PC-9 (cell line): Measurements from ENCODE around the gene BFSP1. TPM values are rescaled to one million over a fixed set of nuclear protein-coding genes. Genes with fewer than 3 reads are reported as not detected.

ENCODE experiments used
- BruUV-seq: library from RNA; stranded (reverse); fragments of 400-500 nt; replicated peaks from 2 replicates; lab custom pipeline; 2021; lab: Mats Ljungman, UMichigan
- CTCF ChIA-PET: fragments of 300-600 bp; sonication (Branson Sonifier 250); formaldehyde crosslinking; loops from one replicate; lab custom pipeline; 2022; ENCODE audit warnings: antibody characterized with exemption; lab: Charles Lee
- POLR2A ChIA-PET: fragments of 300-600 bp; sonication (Branson Sonifier 250); formaldehyde crosslinking; loops from one replicate; lab custom pipeline; 2022; ENCODE audit warnings: antibody characterized with exemption; ENCODE audit not compliant: unreplicated experiment; lab: Charles Lee
- DNase-seq, 2 experiments: peaks; one replicate each; pipeline versions ENCODE4 v3.0.0 to v3.0.0-alpha.2; 2015 to 2022; ENCODE audit warnings: mixed read lengths in 1 of 2
- H2AFZ ChIP-seq: fragments of 200-600 bp; sonication (generic); 2 replicates; pipeline ENCODE4 v1.8.1; 2017; ENCODE audit warnings: antibody characterized with exemption
- H3F3A ChIP-seq: fragments of 200-600 bp; sonication (generic); 2 replicates; pipeline ENCODE4 v1.8.1; 2017; ENCODE audit warnings: antibody characterized with exemption, mild to moderate bottlenecking, low read depth; ENCODE audit not compliant: insufficient read depth
- H3K27ac ChIP-seq: fragments of 200-600 bp; sonication (generic); 2 replicates; pipeline ENCODE4 v1.6.1; 2016; ENCODE audit warnings: mixed run types
- H3K27me3 ChIP-seq: fragments of 200-600 bp; sonication (generic); 2 replicates; pipeline ENCODE4 v1.6.1; 2016; ENCODE audit warnings: low read depth, mixed run types; ENCODE audit not compliant: insufficient read depth
- H3K36me3 ChIP-seq: fragments of 200-600 bp; sonication (generic); 2 replicates; pipeline ENCODE4 v1.6.1; 2016; ENCODE audit warnings: low read depth, mixed run types
- H3K4me1 ChIP-seq: fragments of 200-600 bp; sonication (generic); replicated peaks from 2 replicates; pipeline ENCODE4 v1.6.1; 2016; ENCODE audit warnings: mixed run types; ENCODE audit not compliant: insufficient read depth
- H3K4me2 ChIP-seq: fragments of 200-600 bp; sonication (generic); 2 replicates; pipeline ENCODE4 v1.6.1; 2017; ENCODE audit warnings: mixed run types
- H3K4me3 ChIP-seq: fragments of 200-600 bp; sonication (generic); 2 replicates; pipeline ENCODE4 v1.6.1; 2016; ENCODE audit warnings: mixed run types
- H3K79me2 ChIP-seq: fragments of 200-600 bp; sonication (generic); 2 replicates; pipeline ENCODE4 v1.6.1; 2017; ENCODE audit warnings: low read depth, mixed run types
- H3K9me2 ChIP-seq: fragments of 200-600 bp; sonication (generic); 2 replicates; pipeline ENCODE4 v1.8.1; 2017; ENCODE audit warnings: mild to moderate bottlenecking; ENCODE audit not compliant: insufficient read depth
- H3K9me3 ChIP-seq: fragments of 200-600 bp; sonication (generic); 2 replicates; pipeline ENCODE4 v1.8.1; 2016; ENCODE audit warnings: low read depth; ENCODE audit not compliant: insufficient read depth
- H4K20me1 ChIP-seq: fragments of 200-600 bp; sonication (generic); 2 replicates; pipeline ENCODE4 v1.8.1; 2017; ENCODE audit not compliant: insufficient read depth
- EZH2 ChIP-seq: fragments of 200-600 bp; sonication (generic); IDR thresholded peaks from 2 replicates; pipeline ENCODE4 v1.8.0; 2017; ENCODE audit warnings: antibody characterized with exemption, low read depth
- intact Hi-C: fragments of 100-400 bp; cut with micrococcal nuclease; formaldehyde crosslinking; loops from one replicate; pipeline ENCODE4 v1.10.0; 2022; ENCODE audit not compliant: unreplicated experiment
- total RNA-seq: library from RNA; stranded (reverse); gene quantifications from 2 replicates; pipeline ENCODE4 v1.2.3, GENCODE V29; 2021
- TF ChIP-seq, protein P1 (sequence below): fragments of 200-600 bp; sonication (generic); conservative IDR thresholded peaks from 2 replicates; pipeline ENCODE4 v1.6.1; 2017; ENCODE audit warnings: mixed run types, antibody characterized with exemption, mild to moderate bottlenecking, moderate library complexity

The BFSP1 gene
- total RNA-seq, 1 experiment from 2014 or later = 13.8 TPM

GRCh38 chr20:17545127-17545526 is 13.9 kb upstream of the BFSP1 start:
- POLR2A ChIA-PET = no interaction called here
- H3K27me3 ChIP-seq = no peaks in the 10 kb centered on the region
- no peak overlapping the region for H2AFZ ChIP-seq
- H3K4me3 ChIP-seq = no peak overlapping the region
- intact Hi-C loops = no loop called here
- no peaks in the 10 kb centered on the region for H3K79me2 ChIP-seq
- H3K4me1 ChIP-seq = peaks cover 24% of the 10 kb centered on the region
- no peaks in the 10 kb centered on the region for H4K20me1 ChIP-seq
- peaks cover 20% of the 10 kb centered on the region for H3F3A ChIP-seq
- H3K36me3 ChIP-seq = no peaks in the 10 kb centered on the region
- TF ChIP-seq, protein P1, sequence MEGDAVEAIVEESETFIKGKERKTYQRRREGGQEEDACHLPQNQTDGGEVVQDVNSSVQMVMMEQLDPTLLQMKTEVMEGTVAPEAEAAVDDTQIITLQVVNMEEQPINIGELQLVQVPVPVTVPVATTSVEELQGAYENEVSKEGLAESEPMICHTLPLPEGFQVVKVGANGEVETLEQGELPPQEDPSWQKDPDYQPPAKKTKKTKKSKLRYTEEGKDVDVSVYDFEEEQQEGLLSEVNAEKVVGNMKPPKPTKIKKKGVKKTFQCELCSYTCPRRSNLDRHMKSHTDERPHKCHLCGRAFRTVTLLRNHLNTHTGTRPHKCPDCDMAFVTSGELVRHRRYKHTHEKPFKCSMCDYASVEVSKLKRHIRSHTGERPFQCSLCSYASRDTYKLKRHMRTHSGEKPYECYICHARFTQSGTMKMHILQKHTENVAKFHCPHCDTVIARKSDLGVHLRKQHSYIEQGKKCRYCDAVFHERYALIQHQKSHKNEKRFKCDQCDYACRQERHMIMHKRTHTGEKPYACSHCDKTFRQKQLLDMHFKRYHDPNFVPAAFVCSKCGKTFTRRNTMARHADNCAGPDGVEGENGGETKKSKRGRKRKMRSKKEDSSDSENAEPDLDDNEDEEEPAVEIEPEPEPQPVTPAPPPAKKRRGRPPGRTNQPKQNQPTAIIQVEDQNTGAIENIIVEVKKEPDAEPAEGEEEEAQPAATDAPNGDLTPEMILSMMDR = no peak
- no peak for TF ChIP-seq EZH2
- H3K9me3 ChIP-seq = no peaks in the 10 kb centered on the region
- H3K27ac ChIP-seq = no peak overlapping the region
- H3K9me2 ChIP-seq = no peaks in the 10 kb centered on the region; the same call in 1 of the 2 replicates
- no TSS peak for BruUV-seq
- no peak for DNase-seq
- H3K4me2 ChIP-seq = no peak overlapping the region
- CTCF ChIA-PET = no interaction called here

DNA sequence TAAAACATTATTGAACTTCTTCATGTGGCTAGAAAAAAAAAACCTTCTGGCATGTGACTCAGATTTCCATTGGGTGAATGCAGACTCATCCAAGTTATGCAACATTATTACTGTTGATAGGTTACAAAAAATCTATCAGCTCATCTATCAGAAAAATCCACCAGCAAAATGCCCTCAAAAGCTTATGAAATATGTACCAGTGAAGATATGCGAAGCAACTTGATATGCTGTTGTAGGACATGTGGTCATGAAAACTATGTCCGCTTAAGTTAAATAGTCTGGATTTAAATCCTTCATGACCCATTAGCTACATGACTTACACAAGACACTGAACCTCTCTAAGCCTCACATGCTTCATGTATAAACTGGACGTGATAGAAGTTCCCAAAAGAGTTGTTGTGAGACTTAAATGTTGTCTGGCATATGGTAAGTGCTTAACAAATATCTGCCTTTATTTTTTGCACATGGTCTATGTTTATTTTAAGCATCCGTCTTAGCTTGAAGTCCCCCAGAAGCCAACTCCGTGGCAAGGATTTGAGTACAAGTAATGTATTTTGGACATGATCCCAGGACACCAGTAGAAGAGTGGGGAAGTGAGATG is 12.5 kb upstream of the BFSP1 start:
- H3K27me3 ChIP-seq = no peaks in the 10 kb centered on the region
- H3K4me1 ChIP-seq = peaks cover 30% of the 10 kb centered on the region
- H3F3A ChIP-seq = peaks cover 24% of the 10 kb centered on the region
- H3K4me2 ChIP-seq = no peak overlapping the region
- no TSS peak for BruUV-seq
- no peak for DNase-seq
- H2AFZ ChIP-seq = no peak overlapping the region
- intact Hi-C loops = no loop called here
- H3K79me2 ChIP-seq = no peaks in the 10 kb centered on the region
- H3K9me3 ChIP-seq = no peaks in the 10 kb centered on the region
- TF ChIP-seq, protein P1 = no peak
- no peaks in the 10 kb centered on the region for H3K36me3 ChIP-seq
- POLR2A ChIA-PET = interaction anchor here (0.6 kb wide), 1 partner anchor 27 kb away, joined by 9 read pairs; no protein-coding TSS in a partner anchor
- H4K20me1 ChIP-seq = no peaks in the 10 kb centered on the region
- H3K9me2 ChIP-seq = no peaks in the 10 kb centered on the region; the same call in 1 of the 2 replicates
- H3K4me3 ChIP-seq = no peak overlapping the region
- CTCF ChIA-PET = interaction anchor here (0.6 kb wide), 1 partner anchor 388 kb away, joined by 3 read pairs; no protein-coding TSS in a partner anchor
- H3K27ac ChIP-seq = no peak overlapping the region

DNA sequence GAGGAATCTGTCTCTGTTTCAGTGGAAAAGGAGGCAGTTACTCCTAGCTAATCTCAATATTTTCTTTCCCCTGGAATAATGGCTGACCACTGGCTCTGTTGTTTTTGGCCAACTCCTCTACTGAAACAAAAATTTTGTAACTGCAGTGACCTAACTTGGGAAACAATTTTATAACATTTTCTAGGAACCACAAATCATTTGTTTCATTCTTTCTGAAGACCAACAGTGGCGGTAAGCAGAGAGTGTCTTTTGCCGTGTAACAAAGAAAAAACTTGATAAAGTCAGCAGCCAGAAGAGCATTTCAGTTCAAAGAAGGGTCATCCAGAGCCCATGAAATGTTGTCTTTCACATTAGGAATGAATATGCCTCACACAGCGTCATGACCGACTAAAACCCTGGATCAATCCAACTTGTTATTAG is 11.8 kb upstream of the BFSP1 start:
- H3F3A ChIP-seq = peaks cover 25% of the 10 kb centered on the region
- no peaks in the 10 kb centered on the region for H3K36me3 ChIP-seq
- H3K4me3 ChIP-seq = no peak overlapping the region
- intact Hi-C loops = no loop called here
- no peaks in the 10 kb centered on the region for H3K27me3 ChIP-seq
- H3K79me2 ChIP-seq = no peaks in the 10 kb centered on the region
- no peak overlapping the region for H2AFZ ChIP-seq
- peaks cover 37% of the 10 kb centered on the region for H3K4me1 ChIP-seq
- H3K27ac ChIP-seq = no peak overlapping the region
- BruUV-seq = no TSS peak
- no peaks in the 10 kb centered on the region for H3K9me3 ChIP-seq
- CTCF ChIA-PET = interaction anchor here (0.6 kb wide), 1 partner anchor 389 kb away, joined by 3 read pairs; no protein-coding TSS in a partner anchor
- H3K4me2 ChIP-seq = no peak overlapping the region
- H3K9me2 ChIP-seq = no peaks in the 10 kb centered on the region; the same call in 1 of the 2 replicates
- H4K20me1 ChIP-seq = no peaks in the 10 kb centered on the region
- no peak for DNase-seq
- TF ChIP-seq EZH2 = no peak
- TF ChIP-seq, protein P1 = no peak
- POLR2A ChIA-PET = interaction anchor here (0.6 kb wide), 1 partner anchor 27 kb away, joined by 9 read pairs; no protein-coding TSS in a partner anchor
